GM12874 (cell line): Measurements from ENCODE around the gene CEBPE.

ENCODE experiments used
- TF ChIP-seq, protein P1 (sequence below): IDR thresholded peaks from 2 replicates; pipeline ENCODE4 v1.5.1; 2011; ENCODE audit warnings: low read depth, mild to moderate bottlenecking, control low read depth, low read length, moderate library complexity; ENCODE audit not compliant: insufficient read depth

CEBPE gene

DNA sequence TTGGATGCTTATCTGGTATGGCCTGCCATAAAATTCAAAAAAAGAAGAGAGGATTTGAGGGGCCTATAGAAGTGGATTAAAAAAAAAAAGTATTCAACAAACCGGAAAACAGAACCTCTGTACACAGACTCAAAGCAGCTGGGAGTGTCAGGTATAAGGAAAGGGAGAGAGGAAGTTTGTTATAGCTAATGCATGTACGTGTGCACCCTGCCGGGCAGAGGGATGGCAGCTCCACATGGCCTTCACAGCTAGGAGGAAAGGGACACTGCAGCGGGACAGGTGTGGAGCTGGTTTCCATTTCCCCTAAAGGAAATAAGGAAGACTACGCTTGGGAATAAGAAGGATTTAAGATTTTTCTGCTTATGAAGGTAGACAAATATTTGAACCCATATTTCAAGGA lies 43.0 kb upstream of the CEBPE start:
- TF ChIP-seq, protein P1, sequence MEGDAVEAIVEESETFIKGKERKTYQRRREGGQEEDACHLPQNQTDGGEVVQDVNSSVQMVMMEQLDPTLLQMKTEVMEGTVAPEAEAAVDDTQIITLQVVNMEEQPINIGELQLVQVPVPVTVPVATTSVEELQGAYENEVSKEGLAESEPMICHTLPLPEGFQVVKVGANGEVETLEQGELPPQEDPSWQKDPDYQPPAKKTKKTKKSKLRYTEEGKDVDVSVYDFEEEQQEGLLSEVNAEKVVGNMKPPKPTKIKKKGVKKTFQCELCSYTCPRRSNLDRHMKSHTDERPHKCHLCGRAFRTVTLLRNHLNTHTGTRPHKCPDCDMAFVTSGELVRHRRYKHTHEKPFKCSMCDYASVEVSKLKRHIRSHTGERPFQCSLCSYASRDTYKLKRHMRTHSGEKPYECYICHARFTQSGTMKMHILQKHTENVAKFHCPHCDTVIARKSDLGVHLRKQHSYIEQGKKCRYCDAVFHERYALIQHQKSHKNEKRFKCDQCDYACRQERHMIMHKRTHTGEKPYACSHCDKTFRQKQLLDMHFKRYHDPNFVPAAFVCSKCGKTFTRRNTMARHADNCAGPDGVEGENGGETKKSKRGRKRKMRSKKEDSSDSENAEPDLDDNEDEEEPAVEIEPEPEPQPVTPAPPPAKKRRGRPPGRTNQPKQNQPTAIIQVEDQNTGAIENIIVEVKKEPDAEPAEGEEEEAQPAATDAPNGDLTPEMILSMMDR, result no peak

- TF ChIP-seq, protein P1, result no peak
Measured at GRCh38 chr14:23160924-23161522, 42.0 kb upstream of the CEBPE start.

GRCh38 chr14:23159532-23159931 lies 40.5 kb upstream of the CEBPE start:
- TF ChIP-seq, protein P1, result no peak

DNA sequence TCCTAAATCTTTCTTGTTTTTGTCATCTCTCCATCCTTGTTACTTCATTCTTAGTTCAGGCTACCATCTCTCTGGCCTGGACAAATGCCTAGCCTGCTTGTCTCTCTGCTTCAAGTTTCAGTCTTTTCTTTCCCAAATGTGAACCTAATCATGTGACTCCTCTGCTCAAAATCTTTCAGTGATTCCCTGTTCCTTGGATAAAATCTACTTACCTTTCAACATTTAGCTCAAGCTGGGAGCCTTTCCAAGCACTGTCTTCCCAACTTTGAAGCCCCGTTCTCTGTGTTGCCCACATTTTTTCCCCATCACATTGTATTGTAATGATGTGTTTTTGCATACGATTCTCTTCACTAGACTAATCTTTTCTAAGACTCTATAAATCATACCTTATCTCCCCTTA lies 39.7 kb upstream of the CEBPE start:
- TF ChIP-seq, protein P1, result no peak

DNA sequence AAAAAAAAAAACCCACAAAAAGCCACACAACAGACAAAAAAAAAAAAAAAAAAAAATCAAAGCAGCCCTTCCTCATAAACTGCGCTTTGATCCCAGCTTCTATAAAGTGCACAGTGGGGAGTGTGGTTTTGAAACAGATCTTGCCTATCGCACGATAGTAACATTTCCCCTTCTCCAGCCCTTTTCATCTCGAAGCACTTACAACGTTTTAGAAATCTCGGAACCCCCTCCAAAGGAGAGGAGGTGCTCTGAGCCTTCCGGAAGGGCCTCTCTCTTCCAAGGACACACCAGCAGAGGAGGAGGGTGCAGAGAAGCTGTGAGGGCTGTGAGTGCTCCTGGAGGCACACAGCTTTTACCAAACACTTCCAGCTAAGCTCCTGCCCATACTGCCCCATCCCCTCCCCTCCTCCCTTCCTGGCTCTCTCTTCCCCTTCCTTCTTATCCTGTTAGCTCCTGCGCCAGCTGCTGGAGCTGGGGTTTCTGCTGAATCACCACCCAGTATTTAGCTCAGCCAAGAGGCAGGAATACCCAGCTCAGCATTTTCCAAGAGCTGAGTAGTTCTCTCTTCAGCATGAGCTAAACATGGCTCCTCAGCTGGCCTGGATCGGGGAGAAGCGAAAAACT lies 36.0 kb upstream of the CEBPE start:
- TF ChIP-seq, protein P1, result no peak

GRCh38 chr14:23153851-23154796 lies 35.1 kb upstream of the CEBPE start:
- TF ChIP-seq, protein P1, result no peak

GRCh38 chr14:23151342-23151741 lies 32.3 kb upstream of the CEBPE start:
- TF ChIP-seq, protein P1, result no peak
